Cardiac muscle cell (in vitro differentiated cells and primary cell): ENCODE measurements around the gene GJA5. TPM values are rescaled to one million over a fixed set of nuclear protein-coding genes. Genes with fewer than 3 reads are reported as not detected.
"Not testable (repeated sequence)": the region's sequence is repeated elsewhere in the genome, so short reads cannot be mapped to it uniquely, and the experiment has no call there.

Experiments used
- DNase-seq, 2 donors: peaks; one replicate each; pipeline versions ENCODE4 v3.0.0 to v3.0.0-alpha.2; 2010 to 2017; ENCODE audit warnings: low read depth in 1 of 2, low spot score in 1 of 2
- H3K27ac ChIP-seq: fragments of 200-600 bp; sonication (generic); 2 replicates; pipeline ENCODE4 v1.5.1; 2016
- H3K27me3 ChIP-seq: fragments of 200-600 bp; sonication (generic); 2 replicates; pipeline ENCODE4 v1.6.0; 2016; ENCODE audit warnings: control low read depth
- H3K36me3 ChIP-seq: fragments of 200-600 bp; sonication (generic); 2 replicates; pipeline ENCODE4 v1.5.1; 2016; ENCODE audit warnings: control low read depth
- H3K4me1 ChIP-seq: fragments of 200-600 bp; sonication (generic); 2 replicates; pipeline ENCODE4 v1.8.1; 2017; ENCODE audit warnings: low read depth, mild to moderate bottlenecking, mixed run types
- H3K4me3 ChIP-seq: fragments of 200-600 bp; sonication (generic); 2 replicates; pipeline ENCODE4 v1.5.1; 2016; ENCODE audit warnings: mild to moderate bottlenecking
- H3K9me3 ChIP-seq: fragments of 200-600 bp; sonication (generic); 2 replicates; pipeline ENCODE4 v1.5.1; 2017; ENCODE audit warnings: low read depth, mild to moderate bottlenecking, control low read depth
- CTCF ChIP-seq: IDR thresholded peaks from 2 replicates; pipeline ENCODE4 v1.5.1; 2012; ENCODE audit warnings: low read depth, mild to moderate bottlenecking, low read length
- polyA plus RNA-seq: library from polyadenylated mRNA; unstranded; fragments of >200 nt; fragmentation: Nextera tagmentation; extraction: Ambion mirVana; gene quantifications from 2 replicates; pipeline ENCODE4 v1.2.1, GENCODE V29; 2016
- total RNA-seq: library from RNA; depleted of rRNA; stranded (reverse); fragments of >200 nt; gene quantifications from 2 replicates; pipeline ENCODE4 v1.2.3, GENCODE V29; 2016

The GJA5 gene
- total and polyA plus RNA-seq, 2 experiments from 2014 or later = 12.3 to 23.9 TPM

GRCh38 chr1:147738739-147739476 is 21.5 kb downstream of the GJA5 start:
- no peak overlapping the region for H3K27ac ChIP-seq
- no peak overlapping the region for H3K4me3 ChIP-seq
- H3K27me3 ChIP-seq = peaks cover 14% of the 10 kb centered on the region
- DNase-seq = no peak
- H3K9me3 ChIP-seq = no peaks in the 10 kb centered on the region
- H3K4me1 ChIP-seq = peaks cover 44% of the 10 kb centered on the region
- no peaks in the 10 kb centered on the region for H3K36me3 ChIP-seq
- TF ChIP-seq CTCF = no peak

- Histone ChIP-seq H3K4me1 (peaks cover 41% of the 10 kb centered on the region), H3K27me3 (peaks cover 14% of the 10 kb centered on the region), H3K4me3 (no peak overlapping the region), H3K27ac (no peak overlapping the region), H3K9me3 (no peaks in the 10 kb centered on the region), H3K36me3 (no peaks in the 10 kb centered on the region)
- TF ChIP-seq CTCF = no peak
- DNase-seq = no peak
Observed at GRCh38 chr1:147738129-147738528, 22.3 kb downstream of the GJA5 start.

- Histone ChIP-seq H3K27ac (no peak overlapping the region), H3K4me1 (peaks cover 41% of the 10 kb centered on the region), H3K36me3 (no peaks in the 10 kb centered on the region), H3K9me3 (no peaks in the 10 kb centered on the region), H3K27me3 (peaks cover 13% of the 10 kb centered on the region), H3K4me3 (no peak overlapping the region)
- no peak for DNase-seq
- TF ChIP-seq CTCF = no peak
Observed at GRCh38 chr1:147736883-147737282, 23.5 kb downstream of the GJA5 start.

GRCh38 chr1:147735423-147735822 is 25.0 kb downstream of the GJA5 start:
- Histone ChIP-seq H3K9me3 (no peaks in the 10 kb centered on the region), H3K27ac (no peak overlapping the region), H3K27me3 (peaks cover 2% of the 10 kb centered on the region), H3K4me3 (no peak overlapping the region), H3K36me3 (no peaks in the 10 kb centered on the region), H3K4me1 (peaks cover 40% of the 10 kb centered on the region)
- no peak for TF ChIP-seq CTCF
- peak in 1 of 2 donors; percentile 65 for DNase-seq

GRCh38 chr1:147734291-147734841 is 26.0 kb downstream of the GJA5 start:
- H3K36me3 ChIP-seq, H3K27ac ChIP-seq, H3K9me3 ChIP-seq, H3K4me3 ChIP-seq, H3K27me3 ChIP-seq: not testable (repeated sequence)
- H3K4me1 ChIP-seq = peaks cover 35% of the 10 kb centered on the region
- DNase-seq = peak in 1 of 2 donors; percentile 29

- H3K4me3 ChIP-seq = no peak overlapping the region
- H3K27ac ChIP-seq = no peak overlapping the region
- H3K36me3 ChIP-seq = no peaks in the 10 kb centered on the region
- TF ChIP-seq CTCF = no peak
- H3K27me3 ChIP-seq = no peaks in the 10 kb centered on the region
- H3K9me3 ChIP-seq = no peaks in the 10 kb centered on the region
- peaks cover 13% of the 10 kb centered on the region for H3K4me1 ChIP-seq
- DNase-seq = no peak
Observed at GRCh38 chr1:147729315-147729714, 31.1 kb downstream of the GJA5 start.
